ENCODE measurements around the gene PPIL4.
"Not testable (repeated sequence)": the region's sequence is repeated elsewhere in the genome, so short reads cannot be mapped to it uniquely, and the experiment has no call there.

PPIL4 gene

GRCh38 chr6:149483849-149484655 is 61.8 kb downstream of the PPIL4 start:
- DNase-seq (ENCODE audit: low read depth): no peak

- DNase-seq (ENCODE audit: low read depth): no peak
Measured at GRCh38 chr6:149483334-149483725, 62.5 kb downstream of the PPIL4 start.

DNA sequence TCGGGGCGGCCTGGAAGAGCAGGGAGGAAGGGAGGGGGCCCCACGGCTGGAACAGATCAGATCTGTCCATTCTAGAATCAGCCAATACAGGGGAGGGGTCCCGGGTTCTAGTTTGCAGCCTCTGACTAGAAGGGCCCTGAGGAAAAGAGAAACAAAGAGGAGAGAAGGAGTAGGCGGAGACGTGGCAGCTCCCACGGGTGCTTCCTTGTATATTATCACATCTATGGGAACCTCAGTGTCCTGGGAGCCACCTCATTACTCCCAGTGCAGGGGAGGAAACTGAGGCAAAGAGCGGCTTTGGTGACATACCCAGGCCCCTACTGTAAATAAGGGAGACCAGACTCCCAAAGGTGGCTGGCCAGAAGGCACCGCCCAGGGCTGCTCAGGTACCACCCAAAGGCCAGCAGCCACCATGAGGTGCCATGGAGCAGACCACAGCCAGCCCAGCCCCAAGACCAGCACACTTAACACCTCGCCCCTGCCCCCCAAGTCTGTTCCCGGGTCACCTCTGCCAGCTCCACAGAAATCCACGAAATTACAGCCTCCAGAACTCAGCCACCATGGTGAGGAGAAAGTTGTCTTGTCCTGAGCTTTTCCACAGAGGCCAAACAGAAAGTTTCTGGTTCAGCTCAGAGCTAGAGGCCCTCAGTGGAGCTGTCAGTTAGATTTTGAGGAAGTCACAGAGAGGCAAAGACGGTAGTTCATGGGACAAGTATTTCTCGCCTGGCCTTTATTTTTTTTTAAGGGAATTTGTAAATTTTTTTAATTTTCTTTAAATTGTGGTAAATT is 63.1 kb downstream of the PPIL4 start:
- no peak for DNase-seq (ENCODE audit: low read depth)

GRCh38 chr6:149480502-149481280 is 65.2 kb downstream of the PPIL4 start:
- DNase-seq (ENCODE audit: low read depth): no peak

DNA sequence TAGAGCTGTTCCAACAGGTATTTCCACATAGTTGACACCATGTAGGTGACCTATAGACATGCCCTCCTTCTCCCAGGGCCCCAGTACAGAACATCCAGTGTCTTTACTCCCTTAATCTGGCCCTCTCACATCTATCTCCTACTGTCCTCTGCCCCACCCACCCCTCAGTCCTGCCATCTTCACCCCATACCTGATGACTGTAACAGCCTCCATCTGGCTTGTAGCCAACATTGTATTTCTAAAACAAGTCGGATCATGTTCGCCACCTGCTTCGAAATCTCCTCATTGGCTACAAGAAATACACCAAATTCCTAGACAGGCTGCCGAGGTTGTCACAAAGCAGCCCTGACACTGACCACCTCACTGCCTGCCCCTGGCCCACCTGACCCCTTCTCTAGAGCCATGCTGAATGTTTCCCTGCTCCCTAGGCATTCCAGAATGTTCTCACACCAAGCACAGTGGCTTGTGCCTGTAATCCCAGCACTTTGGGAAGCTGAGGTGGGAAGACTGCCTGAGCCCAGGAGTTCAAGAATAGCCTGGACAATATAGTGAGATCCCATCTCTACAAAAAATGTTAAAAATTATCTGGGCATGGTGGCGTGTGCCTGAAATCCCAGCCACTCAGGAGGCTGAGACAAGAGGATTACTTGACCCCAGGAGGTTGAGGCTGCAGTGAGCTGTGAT is 67.1 kb downstream of the PPIL4 start:
- DNase-seq (ENCODE audit: low read depth): no peak

GRCh38 chr6:149477544-149477943 is 68.3 kb downstream of the PPIL4 start:
- no peak for DNase-seq (ENCODE audit: low read depth)

DNA sequence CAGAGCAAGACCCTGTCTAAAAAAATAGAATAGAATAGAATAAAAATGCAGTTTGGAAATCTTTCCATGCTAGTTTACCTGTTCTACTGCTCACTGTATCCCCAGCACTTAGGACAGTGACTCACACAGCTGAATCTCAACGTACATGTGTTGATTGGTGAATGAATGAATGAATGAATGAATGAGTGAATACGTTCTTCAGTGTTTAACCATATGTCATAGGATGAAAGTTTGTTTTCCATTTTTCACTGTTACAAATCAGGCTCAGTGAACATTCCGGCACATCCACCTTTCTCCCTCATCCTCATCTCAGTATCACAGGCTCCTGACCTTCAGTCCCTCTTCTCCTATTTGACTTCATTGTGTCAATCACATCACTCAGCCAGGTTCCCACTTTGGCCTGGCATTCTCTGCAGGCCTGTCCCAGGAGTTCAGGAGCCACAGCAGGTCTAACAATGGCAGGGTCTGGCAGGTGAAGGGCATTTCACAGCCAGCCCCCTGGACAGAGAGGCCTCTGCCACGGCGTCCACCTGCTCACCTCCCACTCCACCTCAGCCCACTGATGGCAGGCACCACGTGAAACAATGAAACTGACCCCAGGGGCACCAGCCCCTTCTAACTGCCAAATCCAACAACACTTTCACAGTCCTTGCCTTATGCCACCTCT is 68.9 kb downstream of the PPIL4 start:
- DNase-seq (ENCODE audit: low read depth): no peak

DNA sequence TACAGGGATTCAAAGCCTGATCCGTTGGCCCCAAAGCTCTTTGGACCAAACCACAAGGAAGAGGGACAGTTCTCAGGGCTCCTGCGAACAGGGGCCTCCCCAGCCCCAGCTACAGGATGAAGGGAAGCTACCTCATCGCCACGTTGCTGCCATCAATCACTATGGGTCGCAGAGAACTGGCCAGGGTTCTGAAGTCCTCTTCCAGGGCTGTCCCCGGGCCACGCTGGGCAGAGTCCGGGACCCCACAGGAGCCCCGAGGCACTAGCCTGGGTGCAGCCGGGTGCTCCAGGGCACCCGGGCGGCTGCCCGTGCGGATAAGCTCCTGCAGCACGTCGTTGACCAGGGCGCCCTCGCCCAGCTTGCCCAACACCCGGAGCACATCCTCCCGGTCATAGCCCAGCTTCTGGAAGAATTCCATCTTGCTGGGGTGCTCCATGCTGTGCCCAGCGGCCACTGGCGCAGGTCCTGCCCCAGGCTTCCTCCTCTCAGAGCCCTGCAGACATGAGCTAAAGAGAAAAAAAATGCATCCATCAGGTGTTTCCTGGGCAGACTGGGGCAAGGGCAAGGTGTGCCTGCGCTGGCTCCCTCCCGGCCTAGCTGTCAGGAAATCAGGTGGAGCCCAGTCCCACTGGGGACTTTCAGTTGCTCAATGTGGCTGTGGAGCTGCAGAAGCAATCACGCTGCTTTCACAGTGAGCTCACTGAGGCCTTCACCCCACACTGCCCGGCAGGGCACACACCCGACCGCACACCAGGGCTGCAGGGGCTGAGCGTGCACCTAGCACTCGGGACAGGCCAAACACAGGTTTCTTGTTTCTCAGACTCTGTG is 71.5 kb downstream of the PPIL4 start:
- DNase-seq (ENCODE audit: low read depth): no peak

- DNase-seq (ENCODE audit: low read depth): no peak
Measured at GRCh38 chr6:149473080-149474052, 72.5 kb downstream of the PPIL4 start.

DNA sequence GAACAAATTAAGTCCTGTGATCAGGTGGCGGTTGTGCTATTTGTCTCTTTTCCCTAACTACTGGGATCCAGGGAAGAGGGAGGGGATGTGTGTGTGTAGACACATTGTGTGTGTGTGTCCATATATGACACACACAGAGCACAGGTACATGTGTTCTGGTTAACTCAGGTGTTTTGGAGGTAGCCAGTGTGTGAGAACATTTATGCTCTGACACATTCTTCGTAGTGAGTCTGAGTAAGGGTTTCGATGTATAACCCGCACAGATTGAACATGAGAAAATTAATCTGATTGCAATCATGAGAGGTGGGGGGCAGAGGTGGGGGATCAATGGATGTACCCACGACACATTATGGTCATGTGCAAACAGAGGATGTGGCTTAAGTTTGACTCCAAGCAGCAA is 73.6 kb downstream of the PPIL4 start:
- no peak for DNase-seq (ENCODE audit: low read depth)

DNA sequence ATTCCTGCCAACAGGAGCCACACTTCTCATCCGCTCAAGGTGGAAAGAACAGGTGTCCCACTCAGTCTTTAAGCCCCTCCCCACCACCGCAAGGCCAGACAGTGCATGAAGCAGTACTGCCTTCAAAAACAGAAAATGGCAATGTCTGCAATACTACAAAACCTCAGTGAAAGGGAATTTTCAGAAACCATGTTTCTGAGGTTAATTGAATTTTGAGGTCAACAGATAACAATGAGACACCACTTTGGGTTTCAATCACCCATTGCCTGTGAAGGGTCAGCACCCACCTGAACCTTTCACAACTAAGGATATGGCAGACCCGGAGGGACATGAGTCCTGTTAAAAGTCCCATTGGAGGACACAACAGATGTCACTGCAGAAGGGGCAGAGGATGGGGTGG is 74.0 kb downstream of the PPIL4 start:
- DNase-seq (ENCODE audit: low read depth): no peak

- DNase-seq (ENCODE audit: low read depth): no peak
Measured at GRCh38 chr6:149470948-149471347, 74.9 kb downstream of the PPIL4 start.

- DNase-seq (ENCODE audit: low read depth): no peak
Measured at GRCh38 chr6:149468179-149468578, 77.7 kb downstream of the PPIL4 start.

GRCh38 chr6:149467265-149467664 is 78.6 kb downstream of the PPIL4 start:
- no peak for DNase-seq (ENCODE audit: low read depth)

GRCh38 chr6:149464411-149464810 is 81.4 kb downstream of the PPIL4 start:
- DNase-seq (ENCODE audit: low read depth): no peak

GRCh38 chr6:149463781-149464180 is 82.1 kb downstream of the PPIL4 start:
- DNase-seq (ENCODE audit: low read depth): no peak

DNA sequence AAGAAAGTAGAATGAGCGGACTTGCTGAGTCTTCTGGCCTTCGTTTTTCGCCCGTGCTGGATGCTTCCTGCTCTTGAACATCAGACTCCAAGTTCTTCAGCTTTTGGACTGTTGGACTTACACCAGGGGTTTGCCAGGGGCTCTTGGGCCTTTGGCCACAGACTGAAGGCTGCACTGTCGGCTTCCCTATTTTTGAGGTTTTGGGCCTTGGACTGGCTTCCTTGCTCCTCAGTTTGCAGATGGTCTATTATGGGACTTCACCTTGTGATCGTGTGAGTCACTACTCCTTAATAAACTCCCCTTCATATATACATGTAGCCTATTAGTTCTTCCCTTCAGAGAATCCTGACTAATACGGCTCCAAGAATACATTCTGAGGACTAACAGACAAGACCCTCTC is 83.1 kb downstream of the PPIL4 start:
- not testable (repeated sequence) for DNase-seq (ENCODE audit: low read depth)

GRCh38 chr6:149461670-149462069 is 84.2 kb downstream of the PPIL4 start:
- no peak for DNase-seq (ENCODE audit: low read depth)

- not testable (repeated sequence) for DNase-seq (ENCODE audit: low read depth)
Measured at GRCh38 chr6:149460249-149460648, 85.6 kb downstream of the PPIL4 start.
